Upper lobe of right lung (tissue), 1 donor: Measurements from ENCODE around the gene MYOG. TPM values are rescaled to one million over a fixed set of nuclear protein-coding genes. Genes with fewer than 3 reads are reported as not detected.

Experiments used
- ATAC-seq: fragments of 200-7000 bp; cut with Tn5 transposase; one replicate; pipeline ENCODE4 v1.9.1; 2020; ENCODE audit warnings: mild to moderate bottlenecking, moderate library complexity
- DNase-seq: peaks from one replicate; pipeline ENCODE4 v3.0.0-alpha.2; 2020
- H3K27ac ChIP-seq: fragments of 200-600 bp; one replicate; pipeline ENCODE4 v1.8.0; 2022
- H3K27me3 ChIP-seq: fragments of 200-600 bp; one replicate; pipeline ENCODE4 v1.8.0; 2022; ENCODE audit warnings: mild to moderate bottlenecking
- H3K36me3 ChIP-seq: fragments of 200-600 bp; one replicate; pipeline ENCODE4 v1.8.0; 2022
- H3K4me1 ChIP-seq: fragments of 200-600 bp; one replicate; pipeline ENCODE4 v1.8.0; 2022
- H3K4me3 ChIP-seq: fragments of 200-600 bp; one replicate; pipeline ENCODE4 v1.8.0; 2022; ENCODE audit warnings: mild to moderate bottlenecking
- H3K9me3 ChIP-seq: fragments of 200-600 bp; one replicate; pipeline ENCODE4 v1.8.0; 2022
- intact Hi-C: fragments of 100-400 bp; cut with DNase I; formaldehyde crosslinking; loops from one replicate; pipeline ENCODE4 v1.11.0; 2022
- total RNA-seq: library from RNA; stranded (reverse); fragmentation: NEBNext Ultra II Directional; extraction: Animal tissue kit (Norgen Biotek cat#: 25700); gene quantifications from one replicate; pipeline ENCODE4 v1.2.1, GENCODE V29; 2021
- TF ChIP-seq, protein P1 (sequence below): fragments of 200-600 bp; IDR thresholded peaks from one replicate; pipeline ENCODE4 v1.8.0; 2022; ENCODE audit warnings: antibody characterized with exemption
- donor health status: DM: no; HTN: yes; CAD: no; lungs with severe emphysema.

MYOG gene
- total RNA-seq, 1 donor from 2014 or later: not detected

DNA sequence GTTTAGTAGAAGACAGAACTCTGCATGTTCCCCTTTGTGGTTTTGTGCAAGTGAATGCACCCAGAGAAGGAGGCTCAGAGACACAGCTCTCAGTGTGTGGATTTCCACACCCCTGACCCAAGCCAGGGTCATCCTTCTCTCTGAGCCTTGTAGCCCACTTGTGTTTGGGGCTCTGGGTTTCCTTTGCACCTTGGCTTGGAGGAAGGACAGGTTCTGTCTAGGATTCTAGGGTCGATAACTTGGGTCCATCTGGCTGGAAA, 27.2 kb downstream of the MYOG start:
- DNase-seq (no peak), ATAC-seq (peak; percentile 41)
- Histone ChIP-seq H3K36me3 (no peaks in the 10 kb centered on the region), H3K9me3 (no peaks in the 10 kb centered on the region), H3K4me3 (no peak overlapping the region), H3K4me1 (peaks cover 4% of the 10 kb centered on the region), H3K27me3 (no peaks in the 10 kb centered on the region), H3K27ac (no peak overlapping the region)
- TF ChIP-seq, protein P1, sequence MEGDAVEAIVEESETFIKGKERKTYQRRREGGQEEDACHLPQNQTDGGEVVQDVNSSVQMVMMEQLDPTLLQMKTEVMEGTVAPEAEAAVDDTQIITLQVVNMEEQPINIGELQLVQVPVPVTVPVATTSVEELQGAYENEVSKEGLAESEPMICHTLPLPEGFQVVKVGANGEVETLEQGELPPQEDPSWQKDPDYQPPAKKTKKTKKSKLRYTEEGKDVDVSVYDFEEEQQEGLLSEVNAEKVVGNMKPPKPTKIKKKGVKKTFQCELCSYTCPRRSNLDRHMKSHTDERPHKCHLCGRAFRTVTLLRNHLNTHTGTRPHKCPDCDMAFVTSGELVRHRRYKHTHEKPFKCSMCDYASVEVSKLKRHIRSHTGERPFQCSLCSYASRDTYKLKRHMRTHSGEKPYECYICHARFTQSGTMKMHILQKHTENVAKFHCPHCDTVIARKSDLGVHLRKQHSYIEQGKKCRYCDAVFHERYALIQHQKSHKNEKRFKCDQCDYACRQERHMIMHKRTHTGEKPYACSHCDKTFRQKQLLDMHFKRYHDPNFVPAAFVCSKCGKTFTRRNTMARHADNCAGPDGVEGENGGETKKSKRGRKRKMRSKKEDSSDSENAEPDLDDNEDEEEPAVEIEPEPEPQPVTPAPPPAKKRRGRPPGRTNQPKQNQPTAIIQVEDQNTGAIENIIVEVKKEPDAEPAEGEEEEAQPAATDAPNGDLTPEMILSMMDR: no peak
- intact Hi-C loops: no loop called here

DNA sequence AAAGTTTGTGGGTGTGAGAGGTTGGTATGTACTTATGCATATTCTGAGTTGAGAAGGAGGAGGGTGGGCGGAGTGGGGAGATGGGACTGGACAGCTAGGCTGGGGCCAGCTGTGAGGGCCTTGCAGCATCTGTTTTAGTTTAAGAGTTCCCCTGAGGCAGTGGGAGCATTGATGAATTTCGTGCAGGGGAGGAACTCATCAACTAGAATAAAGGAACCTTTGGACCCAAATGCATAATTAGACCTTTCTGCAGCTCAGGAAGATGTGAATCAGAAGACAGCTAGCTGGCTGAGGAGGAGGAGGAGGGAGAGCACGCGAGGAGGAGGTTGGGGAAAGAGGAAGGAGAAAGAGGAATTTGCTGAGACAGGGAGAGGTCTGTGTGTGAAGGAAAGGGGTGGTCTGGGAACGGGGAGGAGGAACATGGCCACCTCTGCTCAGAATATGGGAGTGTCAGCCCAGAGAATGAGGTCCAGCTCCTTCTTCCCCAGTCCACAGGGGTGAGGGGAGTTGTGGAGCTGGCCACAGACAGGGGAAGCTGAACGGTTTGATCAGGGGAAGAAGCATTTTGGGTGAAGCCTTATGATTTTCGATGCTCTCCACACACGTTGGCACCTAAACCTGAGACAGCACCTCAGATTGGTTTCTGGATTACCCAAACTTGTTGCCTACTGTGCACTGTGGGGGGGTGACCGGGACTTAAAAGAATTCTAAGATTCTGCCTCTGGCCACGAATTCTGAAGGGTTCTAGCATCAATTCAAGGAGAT, 27.7 kb downstream of the MYOG start:
- H3K4me3 ChIP-seq: no peak overlapping the region
- H3K4me1 ChIP-seq: peaks cover 4% of the 10 kb centered on the region
- no peaks in the 10 kb centered on the region for H3K27me3 ChIP-seq
- H3K36me3 ChIP-seq: no peaks in the 10 kb centered on the region
- H3K27ac ChIP-seq: no peak overlapping the region
- ATAC-seq (peak; percentile 53), DNase-seq (no peak)
- intact Hi-C loops: no loop called here
- TF ChIP-seq, protein P1: no peak
- H3K9me3 ChIP-seq: no peaks in the 10 kb centered on the region

DNA sequence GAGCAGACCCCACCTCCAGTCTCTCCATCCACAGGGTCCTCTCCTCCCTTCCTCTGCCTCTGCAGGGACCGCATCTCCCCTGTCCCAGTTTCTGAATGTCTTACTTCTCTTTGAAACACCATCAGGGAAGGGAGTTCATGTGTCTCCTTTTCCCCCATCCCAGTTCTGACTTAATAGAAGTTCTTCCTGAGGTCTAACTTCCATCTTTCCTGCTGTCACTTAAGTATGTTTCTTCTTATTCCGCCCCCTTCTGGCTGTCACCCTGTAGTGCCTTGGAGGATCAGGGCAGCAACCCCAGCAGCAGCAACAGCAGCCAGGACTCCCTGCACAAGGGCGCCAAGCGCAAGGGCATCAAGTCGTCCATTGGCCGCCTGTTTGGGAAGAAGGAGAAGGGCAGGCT, 29.3 kb downstream of the MYOG start:
- no peak for DNase-seq
- H3K27me3 ChIP-seq: peaks cover 4% of the 10 kb centered on the region
- no peaks in the 10 kb centered on the region for H3K9me3 ChIP-seq
- TF ChIP-seq, protein P1: no peak
- H3K4me1 ChIP-seq: peaks cover 4% of the 10 kb centered on the region
- H3K36me3 ChIP-seq: no peaks in the 10 kb centered on the region
- ATAC-seq: no peak
- intact Hi-C loops: no loop called here
- H3K27ac ChIP-seq: no peak overlapping the region
- H3K4me3 ChIP-seq: no peak overlapping the region

DNA sequence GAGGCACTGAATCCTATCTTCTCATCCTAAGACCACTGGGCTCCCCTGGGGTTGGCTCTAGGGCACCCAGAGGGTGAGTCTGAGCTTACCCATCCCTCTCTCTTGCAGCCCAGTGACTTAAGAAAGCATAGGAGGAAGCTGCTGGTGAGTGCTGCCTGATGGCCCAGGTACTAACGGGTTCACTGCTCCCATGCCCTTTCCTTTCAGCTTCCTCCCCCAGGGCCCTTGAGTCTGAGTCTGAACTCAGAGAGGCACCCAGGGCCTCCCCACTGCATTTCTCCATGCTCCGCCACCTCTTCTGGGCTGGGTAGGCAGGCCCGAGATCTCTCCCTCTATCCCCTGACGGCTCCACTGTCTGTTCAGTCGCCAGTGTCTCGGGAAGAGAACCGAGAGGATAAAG, 29.8 kb downstream of the MYOG start:
- Histone ChIP-seq H3K36me3 (no peaks in the 10 kb centered on the region), H3K4me3 (no peak overlapping the region), H3K4me1 (peaks cover 4% of the 10 kb centered on the region), H3K9me3 (no peaks in the 10 kb centered on the region), H3K27me3 (peaks cover 5% of the 10 kb centered on the region), H3K27ac (no peak overlapping the region)
- ATAC-seq (no peak), DNase-seq (no peak)
- TF ChIP-seq, protein P1: no peak
- intact Hi-C loops: no loop called here

DNA sequence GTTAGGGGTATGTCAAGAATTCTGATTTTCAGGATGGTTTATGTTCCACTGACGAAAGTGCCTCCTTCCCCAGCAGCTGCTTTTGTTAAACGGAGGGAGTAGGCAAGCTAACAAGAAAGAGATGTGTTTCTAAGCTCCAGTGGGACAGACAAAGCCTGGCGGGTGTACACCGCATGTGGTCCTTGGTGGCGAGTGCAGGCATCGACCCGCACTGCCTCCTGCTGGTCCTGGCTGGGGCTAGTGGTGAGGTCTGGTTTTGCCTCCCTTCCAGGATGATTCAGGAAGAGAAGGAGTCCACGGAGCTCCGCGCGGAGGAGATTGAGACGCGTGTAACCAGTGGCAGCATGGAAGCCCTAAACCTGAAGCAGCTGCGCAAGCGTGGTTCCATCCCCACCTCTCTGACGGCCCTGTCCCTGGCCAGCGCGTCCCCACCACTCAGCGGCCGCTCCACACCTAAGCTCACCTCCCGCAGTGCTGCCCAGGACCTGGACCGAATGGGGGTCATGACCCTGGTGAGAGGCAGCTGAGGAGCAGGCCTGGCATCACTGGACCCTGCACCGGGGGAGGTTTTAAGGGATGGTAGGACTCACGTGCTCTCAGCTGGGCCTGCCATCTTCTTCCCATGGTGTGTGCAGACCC, 30.5 kb downstream of the MYOG start:
- Histone ChIP-seq H3K27me3 (peaks cover 5% of the 10 kb centered on the region), H3K4me1 (peaks cover 4% of the 10 kb centered on the region), H3K4me3 (no peak overlapping the region), H3K9me3 (no peaks in the 10 kb centered on the region), H3K36me3 (no peaks in the 10 kb centered on the region), H3K27ac (no peak overlapping the region)
- intact Hi-C loops: no loop called here
- no peak for ATAC-seq
- TF ChIP-seq, protein P1: no peak
- no peak for DNase-seq
